PC-9 (cell line): Measurements from ENCODE around the gene DESI1. TPM values are rescaled to one million over a fixed set of nuclear protein-coding genes. Genes with fewer than 3 reads are reported as not detected.

Experiments
- BruUV-seq: library from RNA; stranded (reverse); fragments of 400-500 nt; replicated peaks from 2 replicates; lab custom pipeline; 2021; lab: Mats Ljungman, UMichigan
- CTCF ChIA-PET: fragments of 300-600 bp; sonication (Branson Sonifier 250); formaldehyde crosslinking; loops from one replicate; lab custom pipeline; 2022; ENCODE audit warnings: antibody characterized with exemption; lab: Charles Lee
- POLR2A ChIA-PET: fragments of 300-600 bp; sonication (Branson Sonifier 250); formaldehyde crosslinking; loops from one replicate; lab custom pipeline; 2022; ENCODE audit warnings: antibody characterized with exemption; ENCODE audit not compliant: unreplicated experiment; lab: Charles Lee
- DNase-seq, 2 experiments: peaks; one replicate each; pipeline versions ENCODE4 v3.0.0 to v3.0.0-alpha.2; 2015 to 2022; ENCODE audit warnings: mixed read lengths in 1 of 2
- H2AFZ ChIP-seq: fragments of 200-600 bp; sonication (generic); 2 replicates; pipeline ENCODE4 v1.8.1; 2017; ENCODE audit warnings: antibody characterized with exemption
- H3F3A ChIP-seq: fragments of 200-600 bp; sonication (generic); 2 replicates; pipeline ENCODE4 v1.8.1; 2017; ENCODE audit warnings: antibody characterized with exemption, mild to moderate bottlenecking, low read depth; ENCODE audit not compliant: insufficient read depth
- H3K27ac ChIP-seq: fragments of 200-600 bp; sonication (generic); 2 replicates; pipeline ENCODE4 v1.6.1; 2016; ENCODE audit warnings: mixed run types
- H3K27me3 ChIP-seq: fragments of 200-600 bp; sonication (generic); 2 replicates; pipeline ENCODE4 v1.6.1; 2016; ENCODE audit warnings: low read depth, mixed run types; ENCODE audit not compliant: insufficient read depth
- H3K36me3 ChIP-seq: fragments of 200-600 bp; sonication (generic); 2 replicates; pipeline ENCODE4 v1.6.1; 2016; ENCODE audit warnings: low read depth, mixed run types
- H3K4me1 ChIP-seq: fragments of 200-600 bp; sonication (generic); replicated peaks from 2 replicates; pipeline ENCODE4 v1.6.1; 2016; ENCODE audit warnings: mixed run types; ENCODE audit not compliant: insufficient read depth
- H3K4me2 ChIP-seq: fragments of 200-600 bp; sonication (generic); 2 replicates; pipeline ENCODE4 v1.6.1; 2017; ENCODE audit warnings: mixed run types
- H3K4me3 ChIP-seq: fragments of 200-600 bp; sonication (generic); 2 replicates; pipeline ENCODE4 v1.6.1; 2016; ENCODE audit warnings: mixed run types
- H3K79me2 ChIP-seq: fragments of 200-600 bp; sonication (generic); 2 replicates; pipeline ENCODE4 v1.6.1; 2017; ENCODE audit warnings: low read depth, mixed run types
- H3K9me2 ChIP-seq: fragments of 200-600 bp; sonication (generic); 2 replicates; pipeline ENCODE4 v1.8.1; 2017; ENCODE audit warnings: mild to moderate bottlenecking; ENCODE audit not compliant: insufficient read depth
- H3K9me3 ChIP-seq: fragments of 200-600 bp; sonication (generic); 2 replicates; pipeline ENCODE4 v1.8.1; 2016; ENCODE audit warnings: low read depth; ENCODE audit not compliant: insufficient read depth
- H4K20me1 ChIP-seq: fragments of 200-600 bp; sonication (generic); 2 replicates; pipeline ENCODE4 v1.8.1; 2017; ENCODE audit not compliant: insufficient read depth
- CTCF ChIP-seq: fragments of 200-600 bp; sonication (generic); conservative IDR thresholded peaks from 2 replicates; pipeline ENCODE4 v1.6.1; 2017; ENCODE audit warnings: mixed run types, antibody characterized with exemption, mild to moderate bottlenecking, moderate library complexity
- EZH2 ChIP-seq: fragments of 200-600 bp; sonication (generic); IDR thresholded peaks from 2 replicates; pipeline ENCODE4 v1.8.0; 2017; ENCODE audit warnings: antibody characterized with exemption, low read depth
- intact Hi-C: fragments of 100-400 bp; cut with micrococcal nuclease; formaldehyde crosslinking; loops from one replicate; pipeline ENCODE4 v1.10.0; 2022; ENCODE audit not compliant: unreplicated experiment
- total RNA-seq: library from RNA; stranded (reverse); gene quantifications from 2 replicates; pipeline ENCODE4 v1.2.3, GENCODE V29; 2021

DESI1 gene
- total RNA-seq, 1 experiment from 2014 or later: 52.7 TPM

DNA sequence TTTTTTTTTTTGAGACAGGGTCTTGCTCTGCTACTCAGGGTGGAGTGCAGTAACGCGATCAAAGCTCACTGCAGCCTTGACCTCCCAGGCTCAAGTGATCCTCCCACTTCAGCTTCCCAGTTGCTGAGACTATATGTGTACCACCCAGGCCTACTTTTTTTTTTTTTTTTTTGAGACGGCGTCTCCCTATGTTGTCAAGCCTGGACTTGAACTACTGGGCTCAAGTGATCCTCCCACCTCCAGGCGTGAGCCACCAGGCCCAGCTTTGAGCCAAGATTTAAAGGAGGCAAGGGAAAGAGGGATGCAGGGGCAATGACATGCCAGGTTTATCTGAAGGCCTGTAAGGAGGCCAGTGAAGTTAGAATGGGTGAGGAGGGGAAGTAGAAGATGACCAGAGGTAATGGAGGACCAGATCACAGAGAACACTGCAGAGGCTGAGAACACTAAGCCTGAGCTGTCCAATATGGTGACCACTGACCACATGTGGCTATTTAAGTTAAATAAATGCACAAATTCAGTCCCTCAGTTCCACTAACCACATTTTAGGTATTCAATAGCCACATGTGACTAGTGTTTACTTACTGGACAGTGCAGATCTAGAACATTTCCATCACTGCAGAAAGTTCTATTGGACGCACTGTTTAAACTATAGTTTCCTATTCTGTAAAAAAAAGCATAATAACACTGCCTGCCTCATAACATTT is 8.1 kb downstream of the DESI1 start:
- H3K4me3 ChIP-seq: no peak overlapping the region
- peaks cover 46% of the 10 kb centered on the region for H3K79me2 ChIP-seq
- no peak overlapping the region for H3K4me2 ChIP-seq
- no TSS peak for BruUV-seq
- H4K20me1 ChIP-seq: peaks cover 42% of the 10 kb centered on the region
- no peaks in the 10 kb centered on the region for H3K27me3 ChIP-seq
- peaks cover 3% of the 10 kb centered on the region; the same call in 1 of the 2 replicates for H3F3A ChIP-seq
- peaks cover 5% of the 10 kb centered on the region; the same call in 1 of the 2 replicates for H3K4me1 ChIP-seq
- no peaks in the 10 kb centered on the region for H3K9me2 ChIP-seq
- intact Hi-C loops: no loop called here
- no peak for DNase-seq
- no peak overlapping the region for H3K27ac ChIP-seq
- no peaks in the 10 kb centered on the region for H3K9me3 ChIP-seq
- POLR2A ChIA-PET: no interaction called here
- CTCF ChIA-PET: no interaction called here
- no peak overlapping the region for H2AFZ ChIP-seq
- 0 out of 2 replicates have a peak, but pooled peaks cover 5% of the 10 kb centered on the region for H3K36me3 ChIP-seq
- no peak for TF ChIP-seq CTCF
- no peak for TF ChIP-seq EZH2

DNA sequence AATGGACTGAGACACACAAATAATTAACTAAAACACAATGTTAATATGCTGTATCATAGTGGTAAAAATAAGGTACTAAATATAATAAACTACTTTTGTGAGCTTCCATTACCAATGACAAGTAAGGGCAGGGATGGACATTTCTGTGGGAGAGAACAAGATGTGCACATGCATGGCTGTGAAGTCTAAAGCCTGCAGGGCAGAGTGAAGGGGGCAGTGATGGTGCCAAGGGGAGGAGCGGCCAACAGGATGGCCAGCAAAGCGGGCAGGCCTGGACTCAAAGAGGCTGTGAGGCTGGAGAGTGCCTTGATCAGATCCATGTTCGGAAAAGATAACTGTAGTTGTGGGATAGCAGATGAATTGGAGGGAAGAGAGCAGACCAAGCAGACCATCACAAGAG is 12.5 kb downstream of the DESI1 start:
- BruUV-seq: no TSS peak
- Histone ChIP-seq H2AFZ (no peak overlapping the region), H4K20me1 (peaks cover 34% of the 10 kb centered on the region), H3K9me3 (no peaks in the 10 kb centered on the region), H3K4me3 (no peak overlapping the region), H3K27me3 (no peaks in the 10 kb centered on the region), H3K9me2 (no peaks in the 10 kb centered on the region), H3K4me2 (no peak overlapping the region), H3K4me1 (no peaks in the 10 kb centered on the region), H3K79me2 (peaks cover 9% of the 10 kb centered on the region; the same call in 1 of the 2 replicates), H3F3A (peaks cover 13% of the 10 kb centered on the region; the same call in 1 of the 2 replicates), H3K36me3 (peaks cover 28% of the 10 kb centered on the region; the same call in 1 of the 2 replicates), H3K27ac (no peak overlapping the region)
- DNase-seq: no peak
- POLR2A ChIA-PET: no interaction called here
- intact Hi-C loops: no loop called here
- CTCF ChIA-PET: no interaction called here
- TF ChIP-seq EZH2 (no peak), CTCF (no peak)

DNA sequence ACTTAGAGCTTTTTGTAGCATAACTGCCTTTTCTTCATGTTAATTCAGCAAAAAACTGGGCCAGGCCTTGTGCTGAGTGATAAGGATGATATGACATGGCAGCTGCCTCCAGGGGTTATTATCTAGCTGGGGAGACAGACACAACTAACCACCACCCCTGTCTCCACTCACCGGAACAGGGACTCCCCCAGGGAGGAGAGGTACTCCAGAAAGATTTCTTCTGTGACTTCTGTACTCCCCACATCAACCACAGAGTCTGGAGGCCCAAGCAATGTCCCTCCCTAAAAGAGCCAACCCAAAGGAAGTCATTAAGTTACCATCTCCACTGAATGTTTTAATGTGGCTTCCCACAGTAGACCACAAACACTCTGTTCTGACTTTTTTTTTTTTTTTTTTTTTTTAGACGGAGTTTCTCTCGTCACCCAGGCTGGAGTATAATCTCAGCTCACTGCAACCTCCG is 16.9 kb downstream of the DESI1 start:
- Histone ChIP-seq H3K9me3 (no peaks in the 10 kb centered on the region), H3F3A (peaks cover 19% of the 10 kb centered on the region), H3K27ac (no peak overlapping the region), H3K36me3 (peaks cover 40% of the 10 kb centered on the region; the same call in 1 of the 2 replicates), H3K79me2 (no peaks in the 10 kb centered on the region), H3K4me3 (no peak overlapping the region), H3K27me3 (no peaks in the 10 kb centered on the region), H3K9me2 (no peaks in the 10 kb centered on the region), H3K4me1 (no peaks in the 10 kb centered on the region), H4K20me1 (peaks cover 14% of the 10 kb centered on the region), H3K4me2 (no peak overlapping the region), H2AFZ (no peak overlapping the region)
- no TSS peak for BruUV-seq
- POLR2A ChIA-PET: interaction anchor here (0.6 kb wide), 2 partner anchors 10 to 18 kb away, joined by 3 to 6 read pairs; no protein-coding TSS in a partner anchor
- DNase-seq: no peak
- CTCF ChIA-PET: no interaction called here
- TF ChIP-seq CTCF (no peak), EZH2 (no peak)
- intact Hi-C loops: no loop called here
